ENCODE results near the gene AMOTL1. TPM values are rescaled to one million over a fixed set of nuclear protein-coding genes. Genes with fewer than 3 reads are reported as not detected.
A peak's percentile ranks its signal among the peaks of the same experiment; 100 is the strongest.
"Not testable (repeated sequence)": the region's sequence is repeated elsewhere in the genome, so short reads cannot be mapped to it uniquely, and the experiment has no call there.

The AMOTL1 gene
- total and polyA plus RNA-seq, 2 donors (not counting 3 experiments of a cell fraction or from before 2014, with no cell fraction given), result 12.5 to 37.8 TPM

- H2AFZ ChIP-seq (ENCODE audit: low read depth, low read length); H4K20me1 ChIP-seq (replicated peaks; ENCODE audit: control insufficient read depth, extremely low read depth, insufficient read depth, low read length); H3K4me2 ChIP-seq (ENCODE audit: insufficient read depth, low read length); H3K36me3 ChIP-seq (ENCODE audit: control insufficient read depth in 2 of 2, extremely low read depth in 1 of 2, insufficient read depth in 2 of 2, low read length in 2 of 2); BruUV-seq (replicated peaks); H3K27me3 ChIP-seq (ENCODE audit: control insufficient read depth in 2 of 2, insufficient read depth in 2 of 2, low read length in 2 of 2); H3K9ac ChIP-seq (replicated peaks; ENCODE audit: extremely low read depth, insufficient read depth, low read length); H3K4me3 ChIP-seq (replicated peaks in 1 of 3; ENCODE audit: insufficient read depth in 1 of 3, low read depth in 1 of 3, low read length in 3 of 3); H3K9me1 ChIP-seq (replicated peaks; ENCODE audit: control insufficient read depth, extremely low read depth, insufficient read depth, low read length); H3K9me3 ChIP-seq (replicated peaks; ENCODE audit: control insufficient read depth, insufficient read depth, low read length); FAIRE-seq; H3K27ac ChIP-seq (ENCODE audit: insufficient read depth, low read depth, low read length); DNase-seq (ENCODE audit: low read depth, low spot score); dilution Hi-C loops (cut with MboI; ENCODE audit: extremely low pct_ligation_motif_present, low sequenced_read_pairs); POLR2A ChIA-PET: not testable (repeated sequence)
- Histone ChIP-seq H3K79me2 (ENCODE audit: control insufficient read depth, insufficient read depth, low read length) (peaks cover 78% of the 10 kb centered on the region), H3K4me1 (ENCODE audit: control insufficient read depth, extremely low read depth, insufficient read depth, low read length) (peaks cover 52% of the 10 kb centered on the region)
- CTCF ChIA-PET, result interaction anchor here (1.0 kb wide), 1 partner anchor 40 kb away, joined by 3 read pairs; no protein-coding TSS in a partner anchor
- intact Hi-C loops (cut with micrococcal nuclease), result loop anchor here (10.0 kb wide), 1 partner anchor 993 kb away; the partner anchor contains the start of gene FAM76B
These were observed 23.8 kb downstream of the AMOTL1 start for GRCh38 chr11:94791942-94792341.

GRCh38 chr11:94792451-94792850 is 24.3 kb downstream of the AMOTL1 start:
- H2AFZ ChIP-seq (ENCODE audit: low read depth, low read length), result no peak overlapping the region
- intact Hi-C loops (cut with micrococcal nuclease), result loop anchor here (10.0 kb wide), 1 partner anchor 992 kb away; the partner anchor contains the start of gene FAM76B

More at GRCh38 chr11:94792451-94792850, 24.3 kb downstream of the AMOTL1 start:
- H3K4me3 ChIP-seq (replicated peaks in 1 of 3; ENCODE audit: insufficient read depth in 1 of 3, low read depth in 1 of 3, low read length in 3 of 3), result no peak overlapping the region
- H3K4me2 ChIP-seq (ENCODE audit: insufficient read depth, low read length), result peak overlapping the region; percentile 76
- FAIRE-seq, result no peak
- no peaks in the 10 kb centered on the region for H3K27me3 ChIP-seq (ENCODE audit: control insufficient read depth in 2 of 2, insufficient read depth in 2 of 2, low read length in 2 of 2)
- H4K20me1 ChIP-seq (replicated peaks; ENCODE audit: control insufficient read depth, extremely low read depth, insufficient read depth, low read length), result no peaks in the 10 kb centered on the region
- no peak for TF ChIP-seq POLR2A (IDR thresholded peaks at IDR 0.05; ENCODE audit: low read depth, low read length)
- no peak for TF ChIP-seq CTCF (IDR thresholded peaks at IDR 0.05; ENCODE audit: extremely low read depth in 1 of 2, insufficient read depth in 1 of 2, low read depth in 1 of 2, low read length in 2 of 2)
- no peak for TF ChIP-seq MYC (IDR thresholded peaks at IDR 0.05; ENCODE audit: low read depth, low read length)
- no peak for TF ChIP-seq JUN (IDR thresholded peaks at IDR 0.05; ENCODE audit: borderline replicate concordance, insufficient read depth, insufficient read length, low read depth)
- TF ChIP-seq POLR2AphosphoS5 (IDR thresholded peaks at IDR 0.05; ENCODE audit: insufficient read depth, low read depth, low read length), result no peak
- peak overlapping the region; percentile 90 for H3K27ac ChIP-seq (ENCODE audit: insufficient read depth, low read depth, low read length)
- POLR2A ChIA-PET, result no interaction called here
- CTCF ChIA-PET, result interaction anchor here (1.0 kb wide), 1 partner anchor 40 kb away, joined by 3 read pairs; no protein-coding TSS in a partner anchor
- no peak overlapping the region for H3K9ac ChIP-seq (replicated peaks; ENCODE audit: extremely low read depth, insufficient read depth, low read length)
- dilution Hi-C loops (cut with MboI; ENCODE audit: extremely low pct_ligation_motif_present, low sequenced_read_pairs), result no loop called here
- no peaks in the 10 kb centered on the region for H3K9me3 ChIP-seq (replicated peaks; ENCODE audit: control insufficient read depth, insufficient read depth, low read length)
- no TSS peak for BruUV-seq (replicated peaks)
- peaks cover 79% of the 10 kb centered on the region for H3K79me2 ChIP-seq (ENCODE audit: control insufficient read depth, insufficient read depth, low read length)
- DNase-seq (ENCODE audit: low read depth, low spot score), result peak; percentile 21
- H3K4me1 ChIP-seq (ENCODE audit: control insufficient read depth, extremely low read depth, insufficient read depth, low read length), result peaks cover 52% of the 10 kb centered on the region
- no peaks in the 10 kb centered on the region for H3K9me1 ChIP-seq (replicated peaks; ENCODE audit: control insufficient read depth, extremely low read depth, insufficient read depth, low read length)
- H3K36me3 ChIP-seq (ENCODE audit: control insufficient read depth in 2 of 2, extremely low read depth in 1 of 2, insufficient read depth in 2 of 2, low read length in 2 of 2), result no peaks in the 10 kb centered on the region

Data from endothelial cell of umbilical vein (primary cell).